ENCODE measurements around the gene LGALS12.

Gene LGALS12

GRCh38 chr11:63505857-63506528 lies at the start of gene LGALS12:
LGALS12 (plus strand) TSS chr11:63506084; CDS start chr11:63506459, 375 bp downstream.
- no peak for DNase-seq

GRCh38 chr11:63459586-63459985 lies 46.3 kb upstream of the LGALS12 start:
- DNase-seq, result no peak

- DNase-seq, result no peak
Observed at GRCh38 chr11:63462137-63462536, 43.7 kb upstream of the LGALS12 start.

- DNase-seq, result no peak
Observed at GRCh38 chr11:63470311-63470710, 35.6 kb upstream of the LGALS12 start.

- DNase-seq, result no peak
Observed at GRCh38 chr11:63472372-63472771, 33.5 kb upstream of the LGALS12 start.

- DNase-seq, result no peak
Observed at GRCh38 chr11:63476618-63477017, 29.3 kb upstream of the LGALS12 start.

GRCh38 chr11:63478896-63479295 lies 27.0 kb upstream of the LGALS12 start:
- peak; percentile 69 for DNase-seq

GRCh38 chr11:63480039-63480438 lies 25.8 kb upstream of the LGALS12 start:
- no peak for DNase-seq

GRCh38 chr11:63485777-63486176 lies 20.1 kb upstream of the LGALS12 start:
- no peak for DNase-seq

GRCh38 chr11:63488789-63489188 lies 17.1 kb upstream of the LGALS12 start:
- DNase-seq, result no peak

- no peak for DNase-seq
Observed at GRCh38 chr11:63489879-63490278, 16.0 kb upstream of the LGALS12 start.

- DNase-seq, result peak; percentile 73
Observed at GRCh38 chr11:63490551-63491239, 15.2 kb upstream of the LGALS12 start, which contains the start of gene PLAAT5. PLAAT5 (minus strand) TSS chr11:63491167; CDS start chr11:63491034, 133 bp downstream.

GRCh38 chr11:63491240-63491587 lies 14.7 kb upstream of the LGALS12 start:
- no peak for DNase-seq

GRCh38 chr11:63491636-63492372 lies 14.1 kb upstream of the LGALS12 start:
- DNase-seq, result no peak

- DNase-seq, result no peak
Observed at GRCh38 chr11:63492441-63492840, 13.4 kb upstream of the LGALS12 start.

- no peak for DNase-seq
Observed at GRCh38 chr11:63493127-63493526, 12.8 kb upstream of the LGALS12 start.

- no peak for DNase-seq
Observed at GRCh38 chr11:63494975-63495374, 10.9 kb upstream of the LGALS12 start.

GRCh38 chr11:63499874-63500273 lies 6.0 kb upstream of the LGALS12 start:
- no peak for DNase-seq

GRCh38 chr11:63501236-63501635 lies 4.6 kb upstream of the LGALS12 start:
- DNase-seq, result no peak

GRCh38 chr11:63502252-63502820 lies 3.5 kb upstream of the LGALS12 start:
- DNase-seq, result no peak

GRCh38 chr11:63503492-63503891 lies 2.4 kb upstream of the LGALS12 start:
- no peak for DNase-seq

GRCh38 chr11:63504054-63504453 lies 1.8 kb upstream of the LGALS12 start:
- DNase-seq, result no peak

- DNase-seq, result no peak
Observed at GRCh38 chr11:63504933-63505586, 824 bp upstream of the LGALS12 start.
